A549 (cell line): ENCODE measurements around the gene KCNH3.
A peak's percentile ranks its signal among the peaks of the same experiment; 100 is the strongest.

Source experiments
- EP300 ChIP-seq, 2 experiments: fragments of >200 bp; sonication (Bioruptor Twin); formaldehyde crosslinking; IDR thresholded peaks; 2 replicates in 1 of 2; 3 replicates in 1 of 2; pipeline ENCODE4 v1.6.1; 2016 to 2017
- HEYL ChIP-seq: fragments of 250-450 bp; sonication (Bioruptor Pico); IDR thresholded peaks from 2 replicates; pipeline ENCODE4 v1.8.0; 2021; ENCODE audit warnings: mild to moderate bottlenecking, moderate library complexity
- HOXA7 ChIP-seq: fragments of 250-450 bp; sonication (Bioruptor Pico); IDR thresholded peaks from 2 replicates; pipeline ENCODE4 v1.5.0; 2020; ENCODE audit warnings: mild to moderate bottlenecking, moderate library complexity
- KDM5A ChIP-seq: fragments of 200-600 bp; sonication (generic); IDR thresholded peaks from 2 replicates; pipeline ENCODE4 v1.6.1; 2016; ENCODE audit warnings: antibody characterized with exemption, mild to moderate bottlenecking
- POLR2A ChIP-seq: IDR thresholded peaks from 2 replicates; pipeline ENCODE4 v1.6.1; 2012; ENCODE audit warnings: mild to moderate bottlenecking, low read length
- RAD21 ChIP-seq, 2 experiments: fragments of >200 bp in 1 of 2; sonication (Bioruptor Twin) in 1 of 2; formaldehyde crosslinking in 1 of 2; IDR thresholded peaks in 1 of 2; conservative IDR thresholded peaks in 1 of 2; 2 replicates in 1 of 2; 3 replicates in 1 of 2; pipeline ENCODE4 v1.6.1; 2012 to 2018; ENCODE audit warnings: inconsistent platforms in 1 of 2
- RFX5 ChIP-seq: fragments of 450-650 bp; IDR thresholded peaks from 2 replicates; pipeline ENCODE4 v1.7.1; 2014; ENCODE audit warnings: antibody characterized with exemption, mild to moderate bottlenecking, moderate library complexity
- SREBF2 ChIP-seq: fragments of 450-650 bp; IDR thresholded peaks from 2 replicates; pipeline ENCODE4 v1.6.1; 2014; ENCODE audit warnings: mild to moderate bottlenecking, moderate library complexity
- ZFP36 ChIP-seq: fragments of 450-650 bp; IDR thresholded peaks from 2 replicates; pipeline ENCODE4 v1.6.1; 2014; ENCODE audit warnings: borderline replicate concordance; ENCODE audit not compliant: partially characterized antibody
- TF ChIP-seq, protein P1 (sequence below): fragments of >200 bp; sonication (Bioruptor Twin); formaldehyde crosslinking; IDR thresholded peaks from 3 replicates; pipeline ENCODE4 v1.5.1; 2016
- TF ChIP-seq, protein P2 (sequence below): IDR thresholded peaks from 2 replicates; pipeline ENCODE4 v1.6.1; 2012
- TF ChIP-seq, protein P3 (sequence below): fragments of 200-600 bp; sonication (generic); IDR thresholded peaks from 2 replicates; pipeline ENCODE4 v1.6.1; 2016; ENCODE audit warnings: antibody characterized with exemption, mild to moderate bottlenecking, moderate library complexity

DNA sequence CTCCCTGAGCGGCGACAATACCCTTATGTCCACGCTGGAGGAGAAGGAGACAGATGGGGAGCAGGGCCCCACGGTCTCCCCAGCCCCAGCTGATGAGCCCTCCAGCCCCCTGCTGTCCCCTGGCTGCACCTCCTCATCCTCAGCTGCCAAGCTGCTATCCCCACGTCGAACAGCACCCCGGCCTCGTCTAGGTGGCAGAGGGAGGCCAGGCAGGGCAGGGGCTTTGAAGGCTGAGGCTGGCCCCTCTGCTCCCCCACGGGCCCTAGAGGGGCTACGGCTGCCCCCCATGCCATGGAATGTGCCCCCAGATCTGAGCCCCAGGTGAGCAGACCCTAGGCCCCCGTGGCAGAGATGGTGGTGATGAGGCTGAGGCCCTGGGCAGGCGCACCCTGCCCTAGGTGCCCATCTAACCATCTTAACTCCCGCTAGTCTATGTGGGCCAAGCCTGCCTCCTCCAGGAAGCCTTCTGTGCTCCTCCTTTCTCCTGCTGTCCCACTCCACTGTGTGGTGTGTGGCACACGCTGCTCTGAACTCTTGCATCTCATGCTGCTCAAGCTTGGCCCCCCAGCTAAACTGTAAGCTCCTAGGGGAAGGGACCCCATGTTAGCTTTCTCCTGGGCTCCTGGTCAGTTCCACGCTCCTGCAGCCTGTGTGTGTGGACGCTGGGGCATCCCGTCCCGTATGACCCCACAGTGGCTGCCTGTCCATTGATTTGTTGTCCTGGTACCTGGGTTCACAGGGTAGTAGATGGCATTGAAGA, 17.0 kb downstream of the KCNH3 start:
- no peak for TF ChIP-seq RFX5
- TF ChIP-seq, protein P1, sequence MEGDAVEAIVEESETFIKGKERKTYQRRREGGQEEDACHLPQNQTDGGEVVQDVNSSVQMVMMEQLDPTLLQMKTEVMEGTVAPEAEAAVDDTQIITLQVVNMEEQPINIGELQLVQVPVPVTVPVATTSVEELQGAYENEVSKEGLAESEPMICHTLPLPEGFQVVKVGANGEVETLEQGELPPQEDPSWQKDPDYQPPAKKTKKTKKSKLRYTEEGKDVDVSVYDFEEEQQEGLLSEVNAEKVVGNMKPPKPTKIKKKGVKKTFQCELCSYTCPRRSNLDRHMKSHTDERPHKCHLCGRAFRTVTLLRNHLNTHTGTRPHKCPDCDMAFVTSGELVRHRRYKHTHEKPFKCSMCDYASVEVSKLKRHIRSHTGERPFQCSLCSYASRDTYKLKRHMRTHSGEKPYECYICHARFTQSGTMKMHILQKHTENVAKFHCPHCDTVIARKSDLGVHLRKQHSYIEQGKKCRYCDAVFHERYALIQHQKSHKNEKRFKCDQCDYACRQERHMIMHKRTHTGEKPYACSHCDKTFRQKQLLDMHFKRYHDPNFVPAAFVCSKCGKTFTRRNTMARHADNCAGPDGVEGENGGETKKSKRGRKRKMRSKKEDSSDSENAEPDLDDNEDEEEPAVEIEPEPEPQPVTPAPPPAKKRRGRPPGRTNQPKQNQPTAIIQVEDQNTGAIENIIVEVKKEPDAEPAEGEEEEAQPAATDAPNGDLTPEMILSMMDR, result no peak
- TF ChIP-seq HEYL, result no peak
- peak; percentile 67 for TF ChIP-seq ZFP36
- TF ChIP-seq, protein P2, sequence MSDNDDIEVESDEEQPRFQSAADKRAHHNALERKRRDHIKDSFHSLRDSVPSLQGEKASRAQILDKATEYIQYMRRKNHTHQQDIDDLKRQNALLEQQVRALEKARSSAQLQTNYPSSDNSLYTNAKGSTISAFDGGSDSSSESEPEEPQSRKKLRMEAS, result no peak
- TF ChIP-seq EP300 (IDR thresholded peaks at IDR 0.05), result no peak
- TF ChIP-seq KDM5A, result no peak
- no peak for TF ChIP-seq RAD21 (conservative IDR thresholded peaks at IDR 0.05 in 1 of 2, IDR thresholded peaks at IDR 0.05 in 1 of 2)
- TF ChIP-seq, protein P3, sequence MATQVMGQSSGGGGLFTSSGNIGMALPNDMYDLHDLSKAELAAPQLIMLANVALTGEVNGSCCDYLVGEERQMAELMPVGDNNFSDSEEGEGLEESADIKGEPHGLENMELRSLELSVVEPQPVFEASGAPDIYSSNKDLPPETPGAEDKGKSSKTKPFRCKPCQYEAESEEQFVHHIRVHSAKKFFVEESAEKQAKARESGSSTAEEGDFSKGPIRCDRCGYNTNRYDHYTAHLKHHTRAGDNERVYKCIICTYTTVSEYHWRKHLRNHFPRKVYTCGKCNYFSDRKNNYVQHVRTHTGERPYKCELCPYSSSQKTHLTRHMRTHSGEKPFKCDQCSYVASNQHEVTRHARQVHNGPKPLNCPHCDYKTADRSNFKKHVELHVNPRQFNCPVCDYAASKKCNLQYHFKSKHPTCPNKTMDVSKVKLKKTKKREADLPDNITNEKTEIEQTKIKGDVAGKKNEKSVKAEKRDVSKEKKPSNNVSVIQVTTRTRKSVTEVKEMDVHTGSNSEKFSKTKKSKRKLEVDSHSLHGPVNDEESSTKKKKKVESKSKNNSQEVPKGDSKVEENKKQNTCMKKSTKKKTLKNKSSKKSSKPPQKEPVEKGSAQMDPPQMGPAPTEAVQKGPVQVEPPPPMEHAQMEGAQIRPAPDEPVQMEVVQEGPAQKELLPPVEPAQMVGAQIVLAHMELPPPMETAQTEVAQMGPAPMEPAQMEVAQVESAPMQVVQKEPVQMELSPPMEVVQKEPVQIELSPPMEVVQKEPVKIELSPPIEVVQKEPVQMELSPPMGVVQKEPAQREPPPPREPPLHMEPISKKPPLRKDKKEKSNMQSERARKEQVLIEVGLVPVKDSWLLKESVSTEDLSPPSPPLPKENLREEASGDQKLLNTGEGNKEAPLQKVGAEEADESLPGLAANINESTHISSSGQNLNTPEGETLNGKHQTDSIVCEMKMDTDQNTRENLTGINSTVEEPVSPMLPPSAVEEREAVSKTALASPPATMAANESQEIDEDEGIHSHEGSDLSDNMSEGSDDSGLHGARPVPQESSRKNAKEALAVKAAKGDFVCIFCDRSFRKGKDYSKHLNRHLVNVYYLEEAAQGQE, result no peak
- no peak for TF ChIP-seq POLR2A
- TF ChIP-seq HOXA7 (CRISPR knock-in tag), result no peak
- no peak for TF ChIP-seq SREBF2
